ENCODE results near the gene LYZ.

The LYZ gene

DNA sequence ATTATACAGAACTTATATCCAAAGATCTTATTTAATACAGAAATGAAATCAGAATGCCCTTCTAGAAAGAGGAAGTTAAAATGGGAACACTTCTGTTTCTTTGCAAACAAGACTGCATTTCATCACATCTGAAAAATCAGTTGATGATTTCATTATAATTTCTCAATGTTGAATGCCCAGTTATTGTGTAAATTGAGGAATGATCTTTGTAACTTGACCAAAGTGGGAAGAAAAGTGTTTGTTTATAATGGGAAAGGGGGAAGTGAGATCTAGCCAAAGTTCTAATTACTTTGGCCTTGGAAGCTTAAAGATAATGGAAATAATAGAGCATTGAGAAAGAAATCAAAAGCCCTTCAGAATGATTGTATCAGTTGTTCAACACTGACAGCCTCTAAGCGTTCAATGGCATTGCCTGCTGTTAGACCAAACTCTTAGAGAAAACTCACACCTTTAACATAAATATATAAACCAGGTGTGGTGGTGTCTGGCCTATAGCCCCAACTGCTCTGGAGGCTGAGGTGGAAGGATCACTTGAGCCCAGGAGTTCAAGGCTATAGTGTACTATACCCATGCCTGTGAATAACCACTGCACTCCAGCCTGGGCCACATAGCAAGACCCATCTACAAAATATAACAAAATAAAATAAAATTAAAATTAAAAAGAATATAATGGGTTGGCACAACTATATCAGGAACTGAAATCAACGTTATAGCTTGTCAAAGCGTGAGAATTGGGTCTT lies 9.9 kb upstream of the LYZ start:
- no peak overlapping the region for H3K27ac ChIP-seq
- no peak for DNase-seq (ENCODE audit: low read depth, low spot score)

DNA sequence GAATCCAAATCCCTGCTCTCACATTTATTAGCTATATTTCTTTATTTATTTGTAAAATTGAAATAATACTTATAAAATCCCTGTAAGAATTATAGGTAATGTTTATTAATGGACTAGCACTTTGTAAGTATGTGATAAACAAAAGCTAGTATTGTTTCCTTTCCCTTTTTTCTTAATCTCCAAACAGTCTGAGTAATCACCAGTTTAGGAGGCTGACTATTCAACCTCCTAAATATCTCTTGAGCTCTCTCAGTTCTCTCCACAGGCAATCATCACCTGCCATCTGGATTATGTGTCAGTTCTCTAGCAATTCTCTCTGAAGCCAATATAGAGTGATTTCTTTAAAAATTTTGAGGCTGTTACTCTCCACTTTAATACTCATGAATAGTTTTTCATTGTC lies 9.2 kb upstream of the LYZ start:
- DNase-seq (ENCODE audit: low read depth, low spot score) = no peak

DNA sequence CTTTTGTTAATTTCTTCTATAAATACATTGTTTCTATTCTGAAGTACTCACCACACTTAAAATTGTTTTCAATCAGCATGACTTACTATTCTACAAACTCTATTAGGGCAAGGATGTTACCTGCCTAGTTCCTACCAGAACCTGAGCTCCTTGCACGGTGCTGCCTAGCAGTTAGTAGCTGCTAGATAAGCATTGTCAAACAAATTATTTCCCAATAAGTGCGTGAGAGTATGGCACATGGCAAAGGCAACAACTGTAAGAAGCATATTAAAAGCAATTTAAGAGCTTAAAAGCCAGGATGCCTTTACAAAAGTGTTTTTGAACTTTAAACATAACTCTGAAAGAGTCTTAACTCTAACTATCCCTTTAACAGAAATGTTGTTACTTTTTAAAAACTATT lies 8.2 kb upstream of the LYZ start:
- no peak overlapping the region for H3K27ac ChIP-seq
- no peak for DNase-seq (ENCODE audit: low read depth, low spot score)

More for the DNA sequence above, 9.2 kb upstream of the LYZ start:
- no peak overlapping the region for H3K27ac ChIP-seq

DNA sequence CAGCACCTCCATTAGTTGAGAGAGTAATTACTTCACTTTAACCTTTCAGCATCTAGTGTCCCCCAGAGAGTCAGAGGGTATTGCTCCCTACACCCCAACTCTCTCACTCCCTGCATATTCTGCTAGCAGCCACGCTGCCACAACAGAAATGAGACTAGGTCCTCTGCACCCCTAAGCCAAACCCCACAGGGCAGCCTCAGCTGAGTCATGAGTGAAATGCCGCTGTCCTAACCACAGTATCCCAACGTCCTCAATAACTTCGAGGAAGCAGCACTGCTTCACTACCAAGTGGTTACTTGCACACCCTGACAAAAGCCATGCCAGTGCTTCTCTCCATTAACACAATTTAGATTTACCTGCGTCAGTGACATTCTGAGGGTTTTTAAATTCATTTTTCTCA lies 6.9 kb upstream of the LYZ start:
- no peak overlapping the region for H3K27ac ChIP-seq
- no peak for DNase-seq (ENCODE audit: low read depth, low spot score)

DNA sequence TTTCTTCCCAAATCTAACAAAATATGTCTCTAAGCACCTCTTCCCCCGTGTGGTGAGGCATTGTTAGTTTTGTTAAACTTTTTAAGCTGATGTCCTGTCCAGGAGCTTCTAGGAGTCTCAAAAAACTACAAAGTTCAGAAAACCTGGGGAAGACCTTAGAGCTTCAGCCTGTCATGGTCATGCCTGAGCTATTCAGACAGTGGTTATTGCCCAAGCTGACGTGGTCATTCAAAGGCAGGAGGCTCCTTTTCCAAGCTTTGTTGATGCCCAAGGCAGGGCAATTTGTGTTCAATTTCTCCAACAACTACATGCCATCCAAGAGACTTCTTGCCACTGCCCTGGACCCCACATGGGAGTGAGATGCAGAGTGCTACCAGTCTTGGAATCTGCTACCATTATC lies 5.8 kb upstream of the LYZ start:
- H3K27ac ChIP-seq = no peak overlapping the region
- DNase-seq (ENCODE audit: low read depth, low spot score) = no peak

DNA sequence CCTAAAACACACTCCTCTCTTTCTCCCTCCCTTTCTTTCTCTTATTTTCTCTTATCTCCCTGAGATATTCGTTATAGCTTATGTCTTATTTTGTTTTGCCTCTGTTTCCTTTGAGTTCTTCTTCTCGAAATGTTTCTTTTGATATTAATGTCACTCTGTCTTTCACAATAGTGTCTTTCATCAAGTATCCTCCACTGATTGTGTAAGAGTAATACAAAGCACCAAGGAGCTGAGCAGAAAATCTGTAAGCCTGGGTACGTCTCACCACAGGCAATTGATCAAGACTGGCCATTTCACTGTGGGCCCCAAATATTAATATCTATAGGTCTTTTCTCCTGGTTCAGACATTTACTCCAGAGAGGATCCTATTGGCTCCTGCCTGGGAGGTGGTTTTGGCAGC lies 4.8 kb upstream of the LYZ start:
- no peak overlapping the region for H3K27ac ChIP-seq
- no peak for DNase-seq (ENCODE audit: low read depth, low spot score)

DNA sequence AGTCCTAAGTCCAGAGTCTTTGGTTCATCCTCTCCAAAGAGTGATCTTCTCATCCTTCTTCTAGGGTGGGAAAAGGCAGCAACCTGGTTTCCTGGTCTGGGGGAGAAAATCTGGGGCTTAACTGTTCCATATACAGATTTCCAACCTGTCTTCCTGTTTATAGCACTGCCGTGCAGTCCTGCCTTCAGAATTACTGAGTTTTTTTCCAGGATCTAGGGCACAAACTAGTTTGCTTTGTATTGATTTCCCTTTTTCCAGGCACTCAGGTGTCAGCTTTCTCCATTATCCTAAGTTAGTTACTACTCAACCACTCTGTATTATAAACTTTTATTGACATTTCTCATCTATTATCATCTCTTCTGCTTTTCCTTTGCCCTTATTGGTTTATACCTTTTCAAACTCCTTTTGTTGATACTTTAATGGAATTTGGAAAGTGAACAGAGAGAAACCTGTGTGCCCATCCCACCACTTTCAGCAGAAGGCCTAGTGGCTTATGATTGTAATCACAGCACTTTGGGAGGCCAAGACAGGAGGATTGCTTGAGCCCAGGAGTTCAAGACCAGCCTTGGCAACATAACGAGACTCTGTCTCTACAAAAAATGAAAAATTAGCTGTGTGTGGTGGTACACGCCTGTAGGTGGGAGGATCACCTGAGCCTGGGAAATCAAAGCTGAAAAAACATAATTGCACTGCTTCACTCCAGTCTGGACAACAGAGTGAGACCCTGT lies 4.1 kb upstream of the LYZ start:
- DNase-seq (ENCODE audit: low read depth, low spot score) = no peak
- no peak overlapping the region for H3K27ac ChIP-seq

DNA sequence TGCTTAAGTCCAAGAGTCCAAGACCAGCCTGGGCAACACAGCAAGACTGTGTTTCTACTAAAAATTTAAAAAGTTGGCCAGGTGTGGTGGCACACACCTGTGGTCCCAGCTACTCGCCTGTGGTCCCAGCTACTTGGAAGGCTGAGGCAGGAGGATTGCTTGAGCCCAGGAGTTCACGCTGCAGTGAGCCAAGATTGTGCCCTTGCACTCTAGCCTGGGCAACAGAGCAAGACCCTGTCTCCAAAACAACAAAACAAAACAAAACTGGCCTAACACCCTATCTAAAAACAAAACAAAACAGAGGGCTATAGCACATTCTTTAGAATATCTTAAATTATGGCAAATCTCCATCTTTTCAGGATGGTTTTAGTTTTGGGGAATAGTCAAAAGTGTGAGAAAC lies 3.1 kb upstream of the LYZ start:
- no peak overlapping the region for H3K27ac ChIP-seq
- no peak for DNase-seq (ENCODE audit: low read depth, low spot score)

DNA sequence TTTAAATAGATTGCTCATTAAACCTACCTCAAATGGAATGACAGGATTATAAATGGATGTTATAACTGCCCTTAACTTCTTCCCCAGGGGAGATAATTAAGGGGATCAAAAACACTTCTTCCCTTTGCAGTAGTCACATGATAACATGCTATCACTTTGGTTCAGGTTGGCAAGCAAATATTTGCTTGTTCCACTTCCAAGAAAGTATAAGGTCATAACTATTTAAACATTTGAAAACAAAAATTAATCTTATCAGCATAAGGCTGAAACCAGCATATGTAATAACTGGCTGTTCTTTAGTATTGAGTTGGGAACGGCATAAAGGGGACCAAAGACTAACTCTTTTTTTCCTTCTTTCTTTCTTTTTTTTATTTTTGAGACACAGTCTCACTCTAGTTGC lies 2.4 kb upstream of the LYZ start:
- DNase-seq (ENCODE audit: low read depth, low spot score) = no peak
- no peak overlapping the region for H3K27ac ChIP-seq

DNA sequence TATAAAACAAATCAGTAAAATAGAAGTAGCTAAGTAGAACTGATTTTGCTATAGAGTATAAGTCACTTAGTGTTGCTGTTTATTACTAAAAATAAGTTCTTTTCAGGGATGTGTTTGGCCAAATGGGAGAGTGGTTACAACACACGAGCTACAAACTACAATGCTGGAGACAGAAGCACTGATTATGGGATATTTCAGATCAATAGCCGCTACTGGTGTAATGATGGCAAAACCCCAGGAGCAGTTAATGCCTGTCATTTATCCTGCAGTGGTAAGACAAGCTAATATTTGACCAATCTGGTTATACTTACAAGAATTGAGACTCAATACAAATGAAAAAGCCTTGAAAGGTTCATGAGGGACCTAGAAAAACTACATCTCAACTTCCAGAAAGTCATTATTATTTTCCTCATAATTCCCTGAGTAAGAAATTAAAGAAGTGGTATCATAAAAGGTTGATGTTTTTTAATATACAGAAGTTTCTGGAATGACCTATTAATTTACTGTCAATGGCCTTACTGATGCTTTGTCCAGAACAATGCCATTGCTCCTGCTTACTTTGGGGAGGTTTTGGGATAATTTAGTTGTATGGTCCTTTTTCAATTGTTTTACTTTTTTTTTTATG lies 1.9 kb downstream of the LYZ start:
- H3K27ac ChIP-seq = no peak overlapping the region
- DNase-seq (ENCODE audit: low read depth, low spot score) = no peak

DNA sequence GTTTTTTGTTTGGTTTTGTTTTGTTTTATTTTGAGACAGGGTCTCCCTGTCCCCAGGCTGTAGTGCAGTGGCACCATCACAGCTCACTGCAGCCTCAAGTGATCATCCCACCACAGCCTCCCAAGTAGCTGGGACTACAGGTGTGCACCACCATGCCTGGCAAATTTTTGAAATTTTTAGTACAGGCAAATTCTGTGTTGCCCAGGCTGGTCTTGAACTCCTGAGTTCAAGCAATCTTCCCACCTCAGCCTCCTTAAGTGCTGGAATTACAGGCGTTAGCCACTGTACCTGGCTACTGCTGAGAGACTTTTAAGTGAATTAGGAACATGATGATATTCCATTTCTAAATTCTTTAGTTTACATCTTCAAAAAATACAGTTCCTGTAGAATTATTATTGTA lies 2.6 kb downstream of the LYZ start:
- no peak for DNase-seq (ENCODE audit: low read depth, low spot score)
- H3K27ac ChIP-seq = no peak overlapping the region

DNA sequence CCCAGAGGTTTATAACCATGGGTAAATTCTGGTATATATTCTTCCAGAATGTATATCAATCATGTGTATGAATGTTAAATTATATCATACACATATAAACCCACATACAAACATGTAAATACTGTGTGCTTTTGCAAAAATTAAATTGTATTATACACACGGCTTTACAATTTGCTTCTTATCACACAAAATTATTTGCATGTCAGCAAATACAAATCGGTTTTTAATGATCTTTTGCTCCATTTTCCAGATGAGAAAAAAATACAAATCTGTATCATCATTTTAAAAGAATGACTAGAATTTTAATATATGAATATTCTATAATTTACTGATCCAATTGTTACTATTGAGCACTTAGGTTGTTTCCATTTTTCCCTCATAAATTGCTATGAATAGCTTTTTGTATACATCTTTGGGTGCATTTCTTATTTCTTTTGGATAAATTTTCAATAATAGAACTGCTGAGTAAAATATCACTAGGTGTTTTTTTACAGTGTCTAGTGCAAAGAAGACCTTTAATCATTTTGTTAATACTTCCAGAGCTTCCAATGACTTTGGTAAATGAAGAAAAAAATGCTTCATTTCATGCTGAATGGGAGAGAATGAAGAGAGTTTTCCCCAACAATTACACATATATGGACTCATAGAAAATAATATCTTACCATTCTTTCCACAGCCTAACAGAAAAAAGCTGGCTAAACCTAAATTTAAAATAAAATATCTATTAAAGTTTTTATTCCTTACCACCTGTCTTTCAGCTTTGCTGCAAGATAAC lies 3.5 kb downstream of the LYZ start:
- no peak for DNase-seq (ENCODE audit: low read depth, low spot score)
- no peak overlapping the region for H3K27ac ChIP-seq

DNA sequence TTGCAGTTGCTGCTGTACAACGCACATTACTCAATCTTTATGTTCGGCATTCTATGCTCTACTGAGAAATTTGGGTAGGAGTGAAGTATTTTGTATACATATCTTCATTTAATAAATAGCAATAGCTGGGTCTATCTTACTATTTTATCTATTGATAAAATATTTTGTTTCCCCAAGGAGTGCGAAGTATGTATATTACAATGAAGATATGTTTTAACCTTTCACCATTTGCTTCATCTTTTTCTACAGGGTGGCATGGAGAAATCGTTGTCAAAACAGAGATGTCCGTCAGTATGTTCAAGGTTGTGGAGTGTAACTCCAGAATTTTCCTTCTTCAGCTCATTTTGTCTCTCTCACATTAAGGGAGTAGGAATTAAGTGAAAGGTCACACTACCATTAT lies 4.7 kb downstream of the LYZ start:
- H3K27ac ChIP-seq = no peak overlapping the region
- DNase-seq (ENCODE audit: low read depth, low spot score) = no peak

DNA sequence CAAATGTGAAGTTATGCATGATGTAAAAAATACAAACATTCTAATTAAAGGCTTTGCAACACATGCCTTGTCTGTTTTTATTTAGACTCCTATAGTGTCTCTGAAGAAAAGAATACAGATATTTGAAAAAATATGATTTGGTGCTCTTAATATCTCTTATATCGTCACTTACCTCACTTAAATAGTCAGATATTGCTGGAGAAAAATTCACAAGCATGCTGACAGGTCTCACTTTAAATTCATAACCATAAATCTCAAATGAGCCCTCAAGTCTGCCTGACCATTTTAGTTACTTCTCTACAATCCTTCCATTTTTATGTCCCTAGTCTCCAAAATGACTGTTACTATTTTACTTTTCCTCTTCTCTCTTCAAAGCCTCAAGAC lies 6.0 kb downstream of the LYZ start:
- no peak overlapping the region for H3K27ac ChIP-seq
- no peak for DNase-seq (ENCODE audit: low read depth, low spot score)

DNA sequence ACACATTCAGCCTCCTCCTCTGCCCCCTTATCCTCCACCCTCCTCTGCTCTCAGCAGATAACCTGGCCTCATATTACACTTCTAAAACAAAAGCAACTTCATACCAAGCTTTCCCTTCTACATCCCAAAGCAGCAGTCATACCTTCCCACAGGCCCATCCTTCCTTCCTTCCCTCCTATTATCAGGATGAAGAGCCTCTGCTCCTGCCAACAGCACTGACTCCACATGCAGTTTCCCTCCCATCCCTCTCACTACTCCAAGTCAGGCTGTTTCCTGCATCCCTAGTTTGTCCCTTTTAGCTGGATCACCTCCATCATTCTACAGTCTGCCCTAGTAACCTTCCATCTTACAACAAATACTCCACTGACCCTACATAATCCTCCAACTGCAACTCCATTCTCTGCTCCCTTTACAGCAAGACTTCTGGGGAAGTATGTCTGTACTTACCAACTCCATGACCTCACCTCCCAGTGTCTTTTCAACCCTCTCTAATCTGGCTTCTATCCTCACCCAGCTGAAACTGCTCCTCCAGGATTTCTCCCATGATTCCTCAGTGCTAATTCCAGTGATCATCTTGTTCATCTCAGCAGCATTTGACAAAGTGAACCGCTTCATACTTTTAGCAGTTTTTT lies 6.5 kb downstream of the LYZ start:
- no peak overlapping the region for H3K27ac ChIP-seq
- DNase-seq (ENCODE audit: low read depth, low spot score) = no peak

DNA sequence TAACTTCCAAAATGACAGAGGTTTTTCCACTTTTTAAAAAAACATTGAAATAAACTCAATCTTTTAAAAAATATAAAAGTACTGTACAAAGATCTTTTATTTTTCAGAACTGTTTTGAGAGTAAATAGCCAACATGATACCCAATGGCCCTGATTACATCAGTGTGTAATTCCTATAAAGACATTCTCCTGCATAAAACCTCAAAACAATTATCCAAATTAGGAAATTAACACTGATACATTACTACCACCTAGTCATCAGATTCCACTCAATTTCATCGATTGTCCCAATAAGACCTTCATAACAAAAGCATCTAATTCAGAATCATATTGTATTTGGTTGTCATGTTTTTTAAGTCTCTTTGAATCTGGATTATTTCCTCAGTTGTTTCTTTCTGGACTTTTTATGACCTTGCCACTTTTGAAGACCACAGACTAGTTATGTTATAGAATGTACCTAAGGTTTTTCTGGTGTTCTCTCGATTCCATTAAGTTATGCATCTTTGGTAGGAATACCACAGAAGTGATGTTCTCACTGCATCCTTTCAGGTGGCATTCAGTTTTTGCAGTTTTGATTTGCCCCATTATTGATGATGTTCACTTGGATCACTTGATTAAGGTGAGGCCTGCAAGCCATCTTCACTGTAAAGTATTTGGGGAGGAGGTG lies 7.3 kb downstream of the LYZ start:
- DNase-seq (ENCODE audit: low read depth, low spot score) = no peak
- no peak overlapping the region for H3K27ac ChIP-seq

DNA sequence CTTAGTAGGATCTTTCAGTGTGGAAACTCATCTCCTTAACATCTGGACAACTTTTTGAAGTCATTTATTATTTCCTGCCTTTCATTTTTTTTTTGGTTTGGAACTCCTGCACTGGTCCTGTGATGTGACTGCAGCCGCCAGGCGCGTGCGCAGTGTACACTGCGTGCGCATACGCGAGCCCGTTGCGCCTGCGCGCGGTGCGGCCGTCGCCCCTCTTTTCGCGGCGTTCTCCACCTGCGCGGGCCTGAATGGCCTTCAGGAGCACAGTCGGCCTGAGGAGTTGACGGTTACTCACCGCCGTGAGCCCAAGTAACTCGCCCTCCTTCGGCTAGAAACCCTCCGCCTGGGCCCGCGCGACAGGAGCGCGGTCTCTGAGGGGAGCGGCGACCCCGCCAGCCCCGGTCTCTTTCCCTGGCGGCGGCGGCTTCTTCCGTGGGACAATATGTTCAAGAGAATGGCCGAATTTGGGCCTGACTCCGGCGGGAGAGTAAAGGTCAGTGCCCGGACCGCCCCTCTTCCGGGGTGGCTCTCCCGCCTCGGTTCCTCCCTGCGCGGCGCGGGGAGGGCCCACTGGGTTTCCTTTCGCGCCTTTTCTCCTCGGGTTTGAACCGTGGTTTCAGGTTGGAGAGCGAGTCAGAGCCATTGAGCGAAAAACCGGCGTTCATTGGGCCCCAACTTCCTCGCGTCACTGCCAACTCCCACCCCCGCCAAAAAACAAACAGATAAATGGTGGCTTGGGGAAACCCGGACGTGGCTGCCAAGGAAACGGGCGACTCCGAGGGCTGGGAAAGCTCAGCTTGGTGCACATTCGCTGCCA lies 11.6 kb downstream of the LYZ start, which contains the start of gene YEATS4:
Gene YEATS4 (plus strand): TSS at position 213 of the 817 bp plus-strand sequence. CDS start 230 bp downstream, at position 443.
- peak within 1 kb of the TSS; percentile 64 for H3K27ac ChIP-seq
- peak; percentile 64 for DNase-seq (ENCODE audit: low read depth, low spot score)

DNA sequence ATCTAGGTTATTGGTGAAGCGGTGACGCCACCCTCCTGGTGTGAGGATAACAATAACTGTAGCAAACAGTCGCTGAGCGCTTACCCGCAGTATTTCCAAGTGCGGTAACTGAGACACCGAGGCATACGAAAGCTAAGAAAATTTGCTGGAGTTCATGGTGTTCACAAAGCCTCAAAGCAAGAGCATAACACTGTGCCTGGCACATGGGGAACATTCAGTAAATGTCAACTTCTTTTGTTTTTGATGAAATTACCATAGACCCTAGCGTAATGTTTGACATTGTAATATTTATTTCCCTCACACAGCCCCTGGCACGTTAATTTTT lies 12.1 kb downstream of the LYZ start:
- peak overlapping the region; percentile 64 for H3K27ac ChIP-seq
- DNase-seq (ENCODE audit: low read depth, low spot score) = no peak

DNA sequence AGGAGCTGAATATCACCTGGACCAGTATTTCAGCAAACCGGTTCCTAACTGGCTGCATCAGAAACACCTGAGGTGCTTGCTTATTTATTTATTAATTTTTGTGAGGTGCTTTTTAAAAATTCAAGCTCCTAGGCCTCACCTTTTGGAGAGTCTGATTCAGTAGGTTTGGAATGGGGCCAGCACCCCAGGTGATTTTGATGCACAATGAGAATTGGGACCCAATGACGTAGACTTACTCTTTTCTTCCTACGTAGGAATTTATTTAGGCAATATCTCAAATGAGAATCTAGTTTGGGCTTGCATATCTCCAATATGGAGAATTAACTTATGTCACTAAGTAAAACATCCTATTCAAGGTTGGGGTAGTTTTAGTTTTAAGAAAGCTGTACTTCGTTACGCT lies 18.6 kb downstream of the LYZ start:
- no peak for DNase-seq (ENCODE audit: low read depth, low spot score)

More for the DNA sequence above, 18.6 kb downstream of the LYZ start:
- no peak overlapping the region for H3K27ac ChIP-seq

All from epithelial cell of prostate (primary cell).